HG03095 (cell line): ENCODE measurements around the gene COL9A3.
"Not testable (repeated sequence)": the region's sequence is repeated elsewhere in the genome, so short reads cannot be mapped to it uniquely, and the experiment has no call there.

Source experiments
- ATAC-seq: cut with Tn5 transposase; IDR thresholded peaks from one replicate; pipeline ENCODE4 v1.9.1; 2021; ENCODE audit warnings: moderate library complexity; ENCODE audit not compliant: unreplicated experiment

COL9A3 gene

DNA sequence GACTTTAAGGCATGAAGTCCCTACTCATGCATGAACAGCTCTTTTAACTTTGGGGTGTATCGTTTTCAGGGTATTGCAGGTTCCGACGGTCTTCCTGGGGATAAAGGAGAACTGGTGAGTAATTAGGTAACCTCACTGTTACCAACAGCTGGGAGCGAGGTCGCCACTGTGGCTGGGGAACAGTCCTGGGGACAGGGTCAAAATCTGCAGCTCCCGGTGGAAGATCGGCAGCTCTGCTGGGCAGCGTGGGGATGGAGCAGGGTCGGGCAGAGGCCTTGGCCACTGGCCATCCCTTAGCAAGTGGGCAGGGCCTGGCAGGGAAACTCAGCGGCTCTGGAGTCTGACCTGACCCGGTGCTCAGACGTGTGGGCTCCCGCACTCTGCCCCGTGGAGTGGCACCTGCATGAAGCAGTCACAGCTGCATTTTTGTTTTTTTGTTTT is 16.1 kb downstream of the COL9A3 start:
- peak; percentile 26 for ATAC-seq

DNA sequence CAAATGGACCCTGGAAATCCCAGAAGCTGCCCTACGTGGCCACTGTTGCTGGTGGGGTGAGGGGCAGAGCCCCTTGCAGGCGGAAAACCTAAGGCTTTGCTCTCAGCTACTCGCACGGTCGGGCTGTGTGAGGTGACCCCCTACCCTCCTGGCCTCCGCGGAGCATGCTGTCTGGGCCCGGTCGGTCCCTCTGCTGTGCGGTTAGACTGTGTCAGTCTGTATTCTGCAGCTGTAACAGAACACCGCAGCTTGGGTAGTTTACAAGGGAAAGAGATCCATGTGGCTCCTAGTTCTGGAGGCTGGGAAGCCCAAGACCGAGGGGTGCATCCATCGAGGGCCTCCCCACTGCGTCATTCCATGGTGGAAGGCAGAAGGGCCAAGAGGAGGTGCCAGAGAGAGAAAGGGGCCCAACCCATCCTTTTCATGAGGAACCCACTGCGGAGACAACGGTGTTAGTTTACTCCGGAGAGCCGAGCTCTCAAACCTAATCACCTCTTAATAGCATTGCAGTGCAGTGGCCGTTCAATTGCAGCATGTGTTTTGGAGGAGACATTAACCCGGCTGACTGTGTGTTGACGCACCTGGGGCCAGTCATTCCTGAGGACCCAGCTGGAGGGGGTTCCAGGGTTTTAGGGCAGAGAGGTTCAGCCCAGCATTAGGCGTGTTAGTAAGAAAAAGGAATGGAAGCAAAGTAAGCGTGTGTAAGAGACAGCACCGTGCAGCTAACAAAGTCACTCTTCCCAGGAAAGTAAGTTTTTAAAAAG is 18.3 kb downstream of the COL9A3 start:
- no peak for ATAC-seq

DNA sequence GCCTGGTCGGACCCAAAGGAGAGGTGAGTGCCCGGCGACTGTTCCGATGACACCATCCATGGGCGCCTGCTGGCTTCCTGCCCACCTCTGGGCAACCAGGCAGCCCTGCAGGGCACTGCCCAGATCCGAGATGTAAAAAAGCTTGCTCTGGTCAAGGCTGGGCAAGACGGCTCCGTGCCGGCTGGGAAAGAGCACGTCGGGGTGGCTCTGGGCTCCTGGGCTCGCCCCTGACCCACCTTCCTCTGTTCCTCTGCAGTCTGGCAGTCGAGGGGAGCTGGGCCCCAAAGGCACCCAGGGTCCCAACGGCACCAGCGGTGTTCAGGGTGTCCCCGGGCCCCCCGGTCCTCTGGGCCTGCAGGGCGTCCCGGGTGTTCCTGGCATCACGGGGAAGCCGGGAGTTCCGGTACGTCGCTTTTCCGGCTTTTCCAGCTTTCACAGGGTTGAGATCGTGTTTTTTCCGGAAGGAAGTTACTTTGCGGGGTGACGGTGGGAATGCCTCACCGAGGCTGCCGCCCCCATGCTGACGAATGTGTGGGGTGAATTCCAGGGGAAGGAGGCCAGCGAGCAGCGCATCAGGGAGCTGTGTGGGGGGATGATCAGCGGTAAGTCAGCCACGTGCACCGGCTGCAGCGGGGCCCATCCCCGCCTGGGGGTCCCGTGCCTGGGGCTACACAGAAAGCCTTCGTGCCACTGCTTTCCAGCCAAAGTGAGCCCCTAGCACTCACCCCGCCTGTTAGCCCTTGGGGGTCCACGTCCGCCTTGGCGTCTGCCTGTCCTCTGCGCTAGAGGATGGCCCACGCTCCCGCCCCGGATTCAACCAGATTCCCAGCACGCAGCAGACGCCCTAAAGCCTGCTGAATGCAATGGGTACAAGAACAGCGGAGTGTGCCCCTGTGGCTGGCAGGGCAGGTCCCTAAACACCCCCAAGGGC is 19.3 kb downstream of the COL9A3 start:
- no peak for ATAC-seq

DNA sequence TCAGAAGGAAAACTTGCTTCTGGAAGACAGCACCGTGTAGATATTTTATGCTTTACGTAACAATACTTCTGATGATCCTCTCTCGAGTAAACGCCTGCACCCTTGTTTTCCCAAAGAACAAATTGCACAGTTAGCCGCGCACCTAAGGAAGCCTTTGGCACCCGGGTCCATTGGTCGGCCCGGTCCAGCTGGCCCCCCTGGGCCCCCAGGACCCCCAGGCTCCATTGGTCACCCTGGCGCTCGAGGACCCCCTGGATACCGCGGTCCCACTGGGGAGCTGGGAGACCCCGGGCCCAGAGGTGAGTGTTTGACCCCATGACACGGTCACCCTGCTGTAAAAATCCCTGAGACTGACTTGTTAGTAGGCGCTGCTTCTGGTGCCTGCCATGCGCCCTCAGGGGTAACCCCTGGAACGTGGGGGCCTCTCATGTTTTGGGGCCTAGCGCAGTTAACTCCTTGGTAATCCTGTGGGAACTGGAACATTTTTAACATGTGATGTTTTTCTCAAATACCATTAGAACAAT is 20.2 kb downstream of the COL9A3 start:
- no peak for ATAC-seq

DNA sequence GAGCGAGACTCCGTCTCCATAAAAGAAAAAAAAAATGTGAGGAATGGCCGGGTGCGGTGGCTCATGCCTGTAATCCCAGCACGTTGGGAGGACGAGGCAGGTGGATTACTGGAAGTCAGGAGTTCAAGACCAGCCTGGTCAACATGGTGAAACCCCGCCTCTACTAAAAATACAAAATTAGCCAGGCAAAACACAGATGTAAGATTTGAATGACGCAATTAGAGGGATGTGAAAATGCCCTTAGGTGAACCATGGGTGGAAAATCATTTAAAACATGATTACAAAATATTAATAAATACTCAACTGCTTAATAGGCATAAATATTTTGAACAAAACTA is 20.9 kb downstream of the COL9A3 start:
- ATAC-seq: no peak

DNA sequence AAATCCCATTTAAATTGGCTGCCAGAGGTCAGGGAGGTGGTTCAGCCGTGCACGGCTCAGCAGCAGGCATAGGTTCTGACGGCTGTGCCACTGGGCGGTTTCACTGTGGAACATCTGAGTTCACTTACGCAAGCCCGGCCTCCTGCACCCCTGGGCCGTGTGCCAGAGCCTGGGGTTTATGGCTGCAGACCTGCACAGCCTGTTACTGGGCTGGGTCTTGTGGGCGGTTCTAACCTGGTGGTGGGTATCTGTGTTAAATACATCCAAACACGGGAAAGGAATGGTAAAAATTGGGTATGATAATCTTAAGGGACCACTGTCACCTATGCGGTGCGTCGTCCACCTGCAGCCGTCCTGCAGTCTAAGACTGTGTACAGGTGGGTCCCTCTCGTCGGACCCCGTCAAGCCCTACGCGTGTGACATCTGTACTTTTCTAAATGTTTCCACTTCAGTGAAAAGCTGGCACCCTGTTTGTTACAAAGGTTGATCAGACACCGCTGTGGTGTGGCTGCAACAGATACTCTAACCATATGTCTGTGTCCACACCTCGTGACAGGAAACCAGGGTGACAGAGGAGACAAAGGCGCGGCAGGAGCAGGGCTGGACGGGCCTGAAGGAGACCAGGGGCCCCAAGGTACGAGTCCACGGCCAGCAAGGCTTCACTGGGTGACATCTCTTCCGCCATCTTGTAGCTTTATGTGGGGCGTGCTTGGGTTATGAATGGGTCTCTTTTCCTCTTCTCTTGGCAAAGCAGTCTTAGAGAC is 21.5 kb downstream of the COL9A3 start:
- peak; percentile 70 for ATAC-seq

DNA sequence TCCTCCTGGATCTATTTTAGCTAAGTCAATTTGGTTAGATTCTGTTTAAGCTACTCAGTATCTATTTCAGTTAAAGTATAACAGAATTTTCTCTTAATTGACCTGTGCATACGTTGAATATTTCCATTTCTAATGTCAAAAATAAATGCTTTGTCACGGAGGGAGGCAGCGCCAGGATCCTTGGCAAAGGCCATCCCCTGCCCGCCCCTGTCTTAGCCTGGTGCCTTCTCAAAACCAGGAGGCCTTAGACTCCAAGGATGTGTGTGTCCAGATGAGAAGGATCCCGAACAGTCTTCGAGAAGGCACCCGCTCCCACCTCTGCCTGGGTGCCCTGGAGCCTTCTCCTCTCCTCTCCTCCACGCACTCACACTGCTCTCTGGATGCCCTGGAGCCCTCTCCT is 22.4 kb downstream of the COL9A3 start:
- no peak for ATAC-seq

DNA sequence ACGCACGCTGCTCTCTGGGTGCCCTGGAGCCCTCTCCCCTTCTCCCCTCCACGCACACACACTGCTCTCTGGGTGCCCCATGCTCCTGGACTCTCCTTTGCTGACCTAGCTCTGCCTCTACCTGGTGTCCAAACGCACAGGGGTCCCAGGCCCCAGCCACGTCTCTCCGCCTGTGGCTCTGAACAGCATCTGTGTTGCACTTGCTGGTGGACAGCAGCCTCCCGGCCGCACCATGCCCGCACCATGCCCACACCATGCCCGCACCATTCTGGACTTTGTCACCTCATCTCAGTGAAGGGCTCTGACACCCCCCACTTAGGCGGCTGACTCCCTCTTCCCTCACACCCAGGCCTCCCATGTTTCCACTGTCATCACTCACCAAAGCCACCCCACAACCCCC is 23.0 kb downstream of the COL9A3 start:
- ATAC-seq: no peak

DNA sequence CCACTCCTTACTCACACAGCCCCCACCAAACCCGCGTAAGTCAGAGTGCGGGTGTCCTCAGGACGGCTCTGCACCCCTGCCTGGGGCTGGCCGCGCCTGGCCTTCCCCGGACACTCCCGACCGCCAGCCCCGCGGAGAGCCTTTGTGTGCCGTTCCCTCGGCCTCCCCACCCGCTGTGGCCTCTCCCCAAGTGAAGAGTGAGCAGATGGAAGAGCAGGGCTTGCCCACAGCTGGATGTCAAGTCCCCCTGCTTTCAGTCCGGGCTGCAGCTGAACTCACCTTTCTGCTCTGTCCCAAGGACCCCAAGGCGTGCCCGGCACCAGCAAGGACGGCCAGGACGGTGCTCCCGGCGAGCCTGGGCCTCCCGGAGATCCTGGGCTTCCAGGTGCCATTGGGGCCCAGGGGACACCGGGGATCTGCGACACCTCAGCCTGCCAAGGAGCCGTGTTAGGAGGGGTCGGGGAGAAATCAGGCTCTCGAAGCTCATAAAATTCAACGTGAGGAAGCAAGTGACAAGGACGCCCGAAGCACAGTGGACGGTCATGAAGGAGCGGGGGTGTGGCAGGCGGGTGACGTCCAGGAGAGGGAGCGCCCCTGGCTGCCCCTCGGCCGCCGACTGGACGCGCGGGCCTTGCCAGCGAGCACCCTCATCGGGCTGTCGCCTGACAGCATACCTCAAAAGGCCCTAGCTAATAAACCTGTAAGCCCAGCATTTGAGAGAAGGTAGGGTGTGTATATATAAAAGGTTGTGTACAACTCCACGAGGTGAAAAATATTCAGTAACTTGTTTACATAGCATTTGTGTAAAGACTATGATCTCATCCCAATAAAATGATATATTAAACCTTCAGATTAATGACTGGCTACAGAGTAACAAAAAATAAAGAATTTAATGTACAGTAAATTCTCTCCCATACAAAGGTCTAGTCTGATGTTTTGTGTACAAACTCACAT is 23.7 kb downstream of the COL9A3 start:
- ATAC-seq: no peak

DNA sequence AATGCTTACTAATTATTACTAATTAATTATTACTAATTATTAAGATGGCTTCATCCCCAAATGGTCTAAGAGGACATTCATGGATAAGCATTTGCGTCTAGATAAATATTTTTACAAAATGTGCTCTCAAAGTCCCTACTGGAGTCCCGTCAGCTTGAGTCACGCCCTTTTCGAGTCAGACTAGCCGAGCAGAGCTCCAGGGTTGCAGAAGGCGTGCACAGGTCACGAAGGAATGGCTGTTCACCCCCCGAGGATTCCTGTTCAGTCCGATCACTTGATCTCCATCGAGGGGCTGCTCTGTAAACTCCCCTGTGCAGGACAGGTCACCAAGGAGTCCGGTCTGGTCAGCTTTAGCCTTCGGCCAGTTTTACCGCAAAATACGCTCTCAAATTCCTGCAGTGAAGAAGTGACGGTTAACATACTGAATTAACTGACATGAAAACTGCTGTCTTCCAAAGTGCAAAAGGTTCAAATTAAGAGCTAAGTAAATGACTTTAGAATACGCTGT is 24.9 kb downstream of the COL9A3 start:
- no peak for ATAC-seq

DNA sequence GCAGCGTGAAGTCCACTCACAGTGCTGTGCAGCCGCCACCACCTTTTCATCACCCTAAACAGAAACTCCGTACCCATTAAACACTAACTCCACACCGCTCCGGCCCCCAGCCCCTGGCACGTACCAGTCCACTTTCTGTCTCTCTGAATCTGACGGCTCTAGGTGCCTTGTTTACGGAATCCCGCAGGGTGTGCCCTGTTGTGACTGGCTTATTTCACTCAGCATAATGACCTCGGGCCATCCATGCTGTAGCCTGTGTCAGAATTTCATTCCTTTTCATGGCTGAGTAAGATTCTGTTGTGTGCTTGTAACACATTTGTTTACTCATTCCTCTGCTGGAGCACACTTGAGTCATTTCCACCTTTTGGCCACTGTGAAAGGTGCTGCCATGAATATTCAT is 26.8 kb downstream of the COL9A3 start:
- ATAC-seq: no peak

DNA sequence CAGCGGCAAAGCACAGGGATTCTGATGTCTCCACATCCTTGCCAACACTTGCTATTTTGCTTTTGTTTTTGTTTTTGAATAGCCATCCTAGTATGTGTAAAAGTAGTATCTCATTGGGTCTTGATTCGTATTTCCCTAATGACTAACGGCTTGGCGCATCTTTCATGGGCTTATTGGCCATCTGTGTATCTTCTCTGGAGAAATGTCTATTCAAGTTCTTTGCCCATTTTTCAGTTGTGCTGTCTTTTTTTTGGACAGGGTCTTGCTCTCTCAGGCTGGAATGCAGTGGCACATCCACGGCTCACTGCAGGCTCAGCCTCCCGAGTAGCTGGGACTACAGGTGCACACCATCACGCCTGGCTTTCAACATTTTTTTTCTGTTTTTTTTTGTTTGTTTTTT is 27.3 kb downstream of the COL9A3 start:
- no peak for ATAC-seq

DNA sequence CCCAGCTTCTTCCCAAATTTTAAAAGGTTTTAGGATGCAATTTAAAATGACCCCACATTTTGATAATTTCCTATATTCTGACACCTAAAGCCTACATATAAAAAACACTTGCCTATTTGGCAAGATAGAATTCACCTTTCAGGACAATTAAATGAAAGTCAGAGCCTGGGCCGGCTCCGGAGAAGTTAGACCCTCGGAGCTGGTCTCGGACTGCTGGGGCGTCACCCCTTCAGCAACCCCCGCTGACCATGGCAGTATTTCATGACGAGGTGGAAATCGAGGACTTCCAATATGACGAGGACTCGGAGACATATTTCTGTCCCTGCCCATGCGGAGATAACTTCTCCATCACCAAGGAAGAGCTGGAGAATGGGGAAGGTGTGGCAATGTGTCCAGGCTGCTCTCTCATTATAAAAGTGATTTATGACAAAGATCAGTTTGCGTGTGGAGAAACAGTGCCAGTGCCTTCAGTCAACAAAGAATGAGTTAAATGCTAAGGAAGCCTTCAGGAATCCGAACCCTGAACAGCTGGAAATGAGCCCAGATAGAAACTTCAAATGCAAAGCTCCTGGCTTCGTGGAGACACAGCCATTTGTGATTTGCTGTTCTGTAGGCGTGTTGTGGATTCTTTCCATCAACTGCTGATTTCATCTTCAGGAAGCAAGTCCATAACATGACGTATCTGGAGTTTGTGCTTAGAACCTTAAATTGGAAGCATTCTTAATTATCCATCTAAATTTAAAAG is 28.7 kb downstream of the COL9A3 start:
- no peak for ATAC-seq

DNA sequence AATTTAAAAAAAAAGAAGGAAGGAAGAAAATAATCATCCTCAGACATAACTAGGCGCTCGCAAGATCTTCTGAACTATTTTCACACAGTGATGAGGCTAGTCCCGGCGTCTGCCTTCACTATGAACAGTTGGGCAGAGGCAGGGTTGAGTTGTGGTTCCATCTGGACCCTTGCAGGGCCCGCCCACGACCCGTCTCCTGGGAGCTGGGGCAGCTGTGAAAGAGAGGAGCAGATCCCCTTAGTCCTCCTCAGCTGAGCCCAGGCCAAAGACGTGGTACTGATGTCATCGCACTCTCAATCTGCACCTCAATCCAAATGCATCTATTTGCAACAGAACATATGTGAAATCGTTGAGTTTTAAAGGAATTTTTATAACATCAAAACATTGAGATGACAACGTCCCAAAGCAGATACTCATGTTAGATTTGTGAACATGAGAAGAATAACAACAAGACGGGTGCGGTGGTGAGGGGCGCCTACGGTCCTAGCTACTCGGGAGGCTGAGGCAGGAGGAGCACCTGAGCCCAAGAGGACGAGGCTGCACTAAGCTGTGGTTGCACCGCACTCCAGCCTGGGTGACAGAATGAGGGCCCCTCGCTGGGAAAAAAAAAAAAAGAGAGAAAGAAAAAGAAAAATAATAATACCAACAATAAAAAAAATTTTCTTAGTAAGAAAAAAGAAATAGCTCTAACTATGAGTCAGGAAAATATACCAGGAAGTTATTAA is 29.5 kb downstream of the COL9A3 start:
- ATAC-seq: no peak

DNA sequence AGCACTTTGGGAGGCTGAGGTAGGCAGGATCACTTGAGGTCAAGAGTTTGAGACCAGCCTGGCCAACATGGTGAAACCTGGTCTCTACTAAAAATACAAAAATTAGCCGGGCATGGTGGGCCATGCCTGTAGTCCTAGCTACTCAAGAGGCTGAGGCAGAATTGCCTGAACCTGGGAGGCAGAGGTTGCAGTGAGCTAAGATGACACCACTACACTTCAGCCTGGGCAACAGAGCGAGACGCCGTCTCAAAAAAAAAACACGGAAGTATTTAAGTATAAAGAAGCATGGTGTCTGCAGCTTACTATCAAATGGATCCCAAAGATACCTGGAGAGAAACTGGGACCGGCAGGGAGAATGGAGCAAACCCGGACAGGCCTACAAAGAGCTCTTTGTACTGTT is 32.1 kb downstream of the COL9A3 start:
- ATAC-seq: not testable (repeated sequence)

DNA sequence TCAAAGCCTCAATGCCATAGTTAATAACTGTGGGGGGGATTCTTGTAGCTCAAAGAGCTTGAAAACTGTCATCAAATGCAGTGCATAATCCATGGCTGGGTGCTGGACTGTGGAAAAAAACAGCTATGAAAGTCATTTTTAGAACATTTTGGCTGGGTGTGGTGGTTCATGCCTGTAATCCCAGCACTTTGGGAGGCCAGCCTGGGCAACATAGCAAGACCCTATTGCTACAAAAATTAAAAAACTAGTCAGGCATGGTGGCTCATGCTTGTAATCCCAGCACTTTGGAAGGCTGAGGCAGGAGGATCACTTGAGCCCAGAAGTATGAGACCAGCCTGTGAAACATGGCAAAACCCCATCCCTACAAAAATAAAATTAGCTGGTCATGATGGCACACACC is 32.6 kb downstream of the COL9A3 start:
- ATAC-seq: no peak

DNA sequence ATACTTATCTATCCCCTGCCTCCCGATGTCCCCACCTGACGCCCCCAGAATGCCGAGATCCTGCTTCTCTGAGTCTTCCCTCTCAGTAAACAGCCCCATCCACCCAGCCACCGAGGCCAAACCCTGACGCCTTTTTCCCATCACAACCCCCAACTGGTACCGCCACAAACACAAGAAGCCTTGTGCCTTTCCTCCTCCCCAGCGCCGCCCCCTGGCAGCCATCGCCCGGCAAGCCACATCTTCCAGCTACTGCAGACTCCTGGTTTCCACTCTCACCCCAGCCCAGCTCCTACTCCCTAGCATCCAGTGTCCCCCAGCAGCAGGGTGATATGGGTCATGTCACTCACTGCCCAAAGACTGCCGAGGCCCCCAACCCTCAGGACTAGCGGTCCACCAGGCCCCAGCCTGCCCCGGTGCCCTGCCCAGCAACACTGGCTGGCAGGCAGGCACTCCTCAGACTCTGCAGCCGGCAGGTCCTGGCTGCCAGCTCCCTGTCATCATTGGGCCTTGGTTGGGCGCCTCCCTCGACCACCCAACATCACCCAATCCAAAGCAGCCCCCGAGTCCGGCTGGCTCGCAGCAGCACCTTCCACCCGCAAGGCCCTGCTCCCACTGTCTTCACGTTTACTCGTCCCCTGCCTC is 33.6 kb downstream of the COL9A3 start:
- no peak for ATAC-seq

DNA sequence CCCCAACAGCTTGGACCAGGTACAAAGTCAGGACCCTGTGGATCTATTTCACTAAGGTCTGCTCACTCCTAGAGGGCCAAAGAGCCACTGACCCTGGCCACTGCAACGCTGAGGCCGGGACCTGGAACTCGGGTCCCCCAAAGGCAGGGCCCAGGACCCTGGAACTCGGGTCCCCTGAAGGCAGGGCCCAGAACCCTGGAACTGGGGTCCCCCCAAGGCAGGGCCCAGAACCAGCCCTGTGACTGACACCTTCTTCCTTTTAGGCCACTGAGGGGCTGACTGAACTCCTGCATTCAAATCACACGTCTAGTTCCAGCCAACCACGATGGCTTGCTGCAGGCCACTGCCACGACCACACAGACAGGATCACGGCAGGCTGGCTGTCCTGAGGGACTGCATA is 35.3 kb downstream of the COL9A3 start:
- no peak for ATAC-seq
